Thyroid gland (tissue), 4 donors: ENCODE results near the gene GRIK4.

Source experiments
- POLR2A ChIP-seq, 2 donors: fragments of 450-650 bp; IDR thresholded peaks; one replicate each; pipeline ENCODE4 v1.6.1; 2017; ENCODE audit warnings: antibody characterized with exemption in 2 of 2, mild to moderate bottlenecking in 2 of 2, moderate library complexity in 1 of 2
- TF ChIP-seq, protein P1 (sequence below), 6 experiments: fragments of 200-600 bp in 3 of 6; fragments of 450-650 bp in 3 of 6; sonication (generic) in 3 of 6; IDR thresholded peaks; one replicate each; pipeline ENCODE4 v1.5.1; 2016 to 2019; ENCODE audit warnings: antibody characterized with exemption in 6 of 6, mild to moderate bottlenecking in 2 of 6, inconsistent platforms in 1 of 6, moderate library complexity in 1 of 6

DNA sequence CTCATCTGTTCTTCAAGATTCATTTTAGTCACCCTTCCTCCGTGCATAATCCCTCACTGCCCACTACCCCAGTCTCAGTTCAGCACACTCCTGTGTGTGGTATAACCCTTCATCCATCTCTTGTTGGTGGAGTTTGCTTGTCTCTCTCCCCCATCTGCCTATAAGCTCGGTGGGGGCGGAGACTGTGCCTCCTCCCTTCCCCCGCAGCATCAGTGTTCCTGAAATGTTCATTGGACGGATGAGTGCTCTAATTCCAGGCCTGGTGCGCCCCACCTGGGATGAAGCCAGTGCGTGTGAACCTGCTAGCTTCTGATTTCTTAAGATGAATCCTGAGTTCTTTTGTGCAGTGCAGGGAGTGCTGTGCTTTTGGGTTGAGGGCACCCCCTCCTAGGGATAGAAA is 100.0 kb downstream of the GRIK4 start:
- TF ChIP-seq, protein P1, sequence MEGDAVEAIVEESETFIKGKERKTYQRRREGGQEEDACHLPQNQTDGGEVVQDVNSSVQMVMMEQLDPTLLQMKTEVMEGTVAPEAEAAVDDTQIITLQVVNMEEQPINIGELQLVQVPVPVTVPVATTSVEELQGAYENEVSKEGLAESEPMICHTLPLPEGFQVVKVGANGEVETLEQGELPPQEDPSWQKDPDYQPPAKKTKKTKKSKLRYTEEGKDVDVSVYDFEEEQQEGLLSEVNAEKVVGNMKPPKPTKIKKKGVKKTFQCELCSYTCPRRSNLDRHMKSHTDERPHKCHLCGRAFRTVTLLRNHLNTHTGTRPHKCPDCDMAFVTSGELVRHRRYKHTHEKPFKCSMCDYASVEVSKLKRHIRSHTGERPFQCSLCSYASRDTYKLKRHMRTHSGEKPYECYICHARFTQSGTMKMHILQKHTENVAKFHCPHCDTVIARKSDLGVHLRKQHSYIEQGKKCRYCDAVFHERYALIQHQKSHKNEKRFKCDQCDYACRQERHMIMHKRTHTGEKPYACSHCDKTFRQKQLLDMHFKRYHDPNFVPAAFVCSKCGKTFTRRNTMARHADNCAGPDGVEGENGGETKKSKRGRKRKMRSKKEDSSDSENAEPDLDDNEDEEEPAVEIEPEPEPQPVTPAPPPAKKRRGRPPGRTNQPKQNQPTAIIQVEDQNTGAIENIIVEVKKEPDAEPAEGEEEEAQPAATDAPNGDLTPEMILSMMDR (IDR thresholded peaks at IDR 0.05): no peak
- TF ChIP-seq POLR2A (IDR thresholded peaks at IDR 0.05): no peak
